ENCODE data around the gene DIO3. TPM values are rescaled to one million over a fixed set of nuclear protein-coding genes. Genes with fewer than 3 reads are reported as not detected.

DIO3 gene
- total and polyA plus RNA-seq, 2 experiments from 2014 or later, result 18.4 to 51.1 TPM

DNA sequence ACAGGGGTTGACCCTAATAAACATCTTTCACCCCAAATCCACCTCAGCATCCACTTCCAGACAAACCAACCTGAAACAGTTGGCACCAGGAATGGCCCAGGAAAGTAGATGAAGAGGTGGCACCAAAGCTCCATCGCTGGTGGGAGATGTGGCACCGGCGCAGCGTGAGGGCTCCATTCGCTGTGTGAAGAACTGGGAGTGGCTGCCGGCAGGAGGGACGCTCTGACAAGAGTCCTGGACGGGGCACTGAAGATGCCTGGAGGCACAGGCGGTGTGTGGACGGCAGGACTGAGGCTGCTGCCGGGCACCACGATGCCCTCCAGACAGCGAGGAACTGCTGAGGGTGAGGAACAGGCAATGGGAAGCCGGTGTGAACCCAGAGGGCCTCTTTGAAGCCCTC is 29.3 kb downstream of the DIO3 start:
- Histone ChIP-seq H4K20me1 (ENCODE audit: insufficient read depth, poor library complexity, severe bottlenecking) (no peaks in the 10 kb centered on the region), H3K4me3 (no peak overlapping the region), H3K36me3 (replicated peaks; ENCODE audit: insufficient read depth, low read depth) (no peaks in the 10 kb centered on the region), H3K27ac (no peak overlapping the region), H3K79me2 (no peaks in the 10 kb centered on the region), H2AFZ (no peak overlapping the region), H3K9me2 (replicated peaks; ENCODE audit: insufficient read depth) (no peaks in the 10 kb centered on the region), H3K4me1 (ENCODE audit: insufficient read depth) (peaks cover 12% of the 10 kb centered on the region), H3K27me3 (no peaks in the 10 kb centered on the region), H3K9me3 (ENCODE audit: low read depth) (no peaks in the 10 kb centered on the region), H3K4me2 (no peak overlapping the region)
- 97% methylated on average over 14 of the region's 14 CpGs for WGBS (ENCODE audit: low lambda C conversion rate, missing lambda C conversion rate)
- no peak for DNase-seq (ENCODE audit: low spot score)
- TF ChIP-seq, protein P1, sequence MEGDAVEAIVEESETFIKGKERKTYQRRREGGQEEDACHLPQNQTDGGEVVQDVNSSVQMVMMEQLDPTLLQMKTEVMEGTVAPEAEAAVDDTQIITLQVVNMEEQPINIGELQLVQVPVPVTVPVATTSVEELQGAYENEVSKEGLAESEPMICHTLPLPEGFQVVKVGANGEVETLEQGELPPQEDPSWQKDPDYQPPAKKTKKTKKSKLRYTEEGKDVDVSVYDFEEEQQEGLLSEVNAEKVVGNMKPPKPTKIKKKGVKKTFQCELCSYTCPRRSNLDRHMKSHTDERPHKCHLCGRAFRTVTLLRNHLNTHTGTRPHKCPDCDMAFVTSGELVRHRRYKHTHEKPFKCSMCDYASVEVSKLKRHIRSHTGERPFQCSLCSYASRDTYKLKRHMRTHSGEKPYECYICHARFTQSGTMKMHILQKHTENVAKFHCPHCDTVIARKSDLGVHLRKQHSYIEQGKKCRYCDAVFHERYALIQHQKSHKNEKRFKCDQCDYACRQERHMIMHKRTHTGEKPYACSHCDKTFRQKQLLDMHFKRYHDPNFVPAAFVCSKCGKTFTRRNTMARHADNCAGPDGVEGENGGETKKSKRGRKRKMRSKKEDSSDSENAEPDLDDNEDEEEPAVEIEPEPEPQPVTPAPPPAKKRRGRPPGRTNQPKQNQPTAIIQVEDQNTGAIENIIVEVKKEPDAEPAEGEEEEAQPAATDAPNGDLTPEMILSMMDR (IDR thresholded peaks at IDR 0.05; ENCODE audit: poor library complexity), result no peak
- no peak for TF ChIP-seq EZH2phosphoT487 (IDR thresholded peaks at IDR 0.05; ENCODE audit: low read depth, severe bottlenecking, unreplicated experiment)

DNA sequence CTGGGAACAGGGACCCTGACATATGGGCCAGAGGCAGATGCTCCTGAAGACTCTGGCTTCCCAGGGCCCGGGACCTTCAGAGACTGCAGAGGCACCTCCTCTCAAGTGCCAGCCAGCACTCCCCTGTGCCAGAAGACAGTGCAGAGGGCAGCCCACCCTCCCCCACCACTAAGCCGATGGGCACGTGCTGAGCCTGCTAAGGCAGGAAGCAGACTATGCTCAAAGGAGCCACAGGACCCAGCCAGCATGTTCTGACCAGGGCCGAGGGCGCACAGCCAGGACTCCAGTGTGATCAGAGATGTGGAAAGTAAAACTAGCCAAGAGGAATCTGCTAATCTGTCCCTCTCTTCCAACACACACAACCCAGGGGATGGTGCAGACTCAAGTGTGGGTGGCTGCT is 29.8 kb downstream of the DIO3 start:
- Histone ChIP-seq H3K4me3 (no peak overlapping the region), H3K36me3 (replicated peaks; ENCODE audit: insufficient read depth, low read depth) (no peaks in the 10 kb centered on the region), H3K9me3 (ENCODE audit: low read depth) (no peaks in the 10 kb centered on the region), H3K27ac (no peak overlapping the region), H4K20me1 (ENCODE audit: insufficient read depth, poor library complexity, severe bottlenecking) (no peaks in the 10 kb centered on the region), H3K9me2 (replicated peaks; ENCODE audit: insufficient read depth) (no peaks in the 10 kb centered on the region), H3K79me2 (no peaks in the 10 kb centered on the region), H2AFZ (no peak overlapping the region), H3K4me1 (ENCODE audit: insufficient read depth) (peaks cover 12% of the 10 kb centered on the region), H3K27me3 (no peaks in the 10 kb centered on the region), H3K4me2 (no peak overlapping the region)
- DNase-seq (ENCODE audit: low spot score), result no peak
- TF ChIP-seq EZH2 (IDR thresholded peaks at IDR 0.05; ENCODE audit: borderline replicate concordance) (no peak), EZH2phosphoT487 (IDR thresholded peaks at IDR 0.05; ENCODE audit: low read depth, severe bottlenecking, unreplicated experiment) (no peak)
- TF ChIP-seq, protein P1 (IDR thresholded peaks at IDR 0.05; ENCODE audit: poor library complexity), result no peak
- 90% methylated on average over 5 of the region's 5 CpGs for WGBS (ENCODE audit: low lambda C conversion rate, missing lambda C conversion rate)

DNA sequence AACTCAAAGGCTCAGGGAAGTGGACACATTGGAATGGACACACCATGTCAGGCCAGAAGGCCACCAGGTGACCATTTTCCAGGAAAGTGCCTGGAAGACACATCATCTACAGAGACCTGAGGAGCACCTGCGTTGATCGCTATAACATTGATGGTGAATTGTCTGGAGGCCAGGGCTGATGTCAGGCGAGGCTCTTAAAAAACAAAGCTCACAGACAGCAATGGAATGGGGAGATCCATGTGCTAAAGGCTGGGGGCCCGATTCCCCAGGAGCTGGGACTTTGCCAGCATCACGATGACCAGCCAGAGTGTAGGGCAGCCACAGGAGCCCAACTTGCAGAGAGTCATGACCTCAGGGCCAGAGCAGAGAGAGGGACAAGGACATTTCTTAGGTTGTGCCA is 30.3 kb downstream of the DIO3 start:
- Histone ChIP-seq H3K9me2 (replicated peaks; ENCODE audit: insufficient read depth) (no peaks in the 10 kb centered on the region), H3K9me3 (ENCODE audit: low read depth) (no peaks in the 10 kb centered on the region), H3K4me1 (ENCODE audit: insufficient read depth) (peaks cover 12% of the 10 kb centered on the region), H3K4me3 (no peak overlapping the region), H2AFZ (no peak overlapping the region), H3K79me2 (no peaks in the 10 kb centered on the region), H4K20me1 (ENCODE audit: insufficient read depth, poor library complexity, severe bottlenecking) (no peaks in the 10 kb centered on the region), H3K4me2 (no peak overlapping the region), H3K27me3 (no peaks in the 10 kb centered on the region), H3K27ac (no peak overlapping the region), H3K36me3 (replicated peaks; ENCODE audit: insufficient read depth, low read depth) (no peaks in the 10 kb centered on the region)
- TF ChIP-seq EZH2 (IDR thresholded peaks at IDR 0.05; ENCODE audit: borderline replicate concordance), result no peak
- TF ChIP-seq, protein P1 (IDR thresholded peaks at IDR 0.05; ENCODE audit: poor library complexity), result no peak
- TF ChIP-seq EZH2phosphoT487 (IDR thresholded peaks at IDR 0.05; ENCODE audit: low read depth, severe bottlenecking, unreplicated experiment), result no peak
- 94% methylated on average over 5 of the region's 5 CpGs for WGBS (ENCODE audit: low lambda C conversion rate, missing lambda C conversion rate)
- no peak for DNase-seq (ENCODE audit: low spot score)
